Lung (tissue), 12 donors: Measurements from ENCODE around the gene COCH. TPM values are rescaled to one million over a fixed set of nuclear protein-coding genes. Genes with fewer than 3 reads are reported as not detected.

Experiments used
- ATAC-seq: fragments of 200-7000 bp; cut with Tn5 transposase; one replicate; pipeline ENCODE4 v1.9.1; 2020; ENCODE audit warnings: moderate number of reproducible peaks; ENCODE audit not compliant: insufficient read depth, low FRiP score
- DNase-seq, 3 donors: peaks; one replicate each; pipeline ENCODE4 v3.0.0-alpha.2; 2013 to 2017
- H3K27ac ChIP-seq, 2 donors: one replicate each; pipeline ENCODE4 v1.5.1; 2013; ENCODE audit warnings: mild to moderate bottlenecking in 2 of 2, moderate library complexity in 2 of 2, control low read depth in 1 of 2, inconsistent platforms in 1 of 2, low read depth in 1 of 2, low read length in 1 of 2
- H3K27me3 ChIP-seq, 3 donors: one replicate each; pipeline ENCODE4 v1.5.1; 2013; ENCODE audit warnings: low read length in 2 of 3; ENCODE audit not compliant: control insufficient read depth in 3 of 3, insufficient read depth in 3 of 3
- H3K36me3 ChIP-seq, 4 donors: one replicate each; pipeline ENCODE4 v1.5.1; 2013; ENCODE audit warnings: low read length in 4 of 4, mild to moderate bottlenecking in 1 of 4, moderate library complexity in 1 of 4; ENCODE audit not compliant: control insufficient read depth in 4 of 4, insufficient read depth in 4 of 4
- H3K4me1 ChIP-seq, 5 donors: one replicate each; pipeline ENCODE4 v1.5.1; 2013; ENCODE audit warnings: low read length in 5 of 5, mild to moderate bottlenecking in 2 of 5, moderate library complexity in 1 of 5; ENCODE audit not compliant: control insufficient read depth in 5 of 5, insufficient read depth in 5 of 5
- H3K4me3 ChIP-seq: one replicate; pipeline ENCODE4 v1.5.1; 2013; ENCODE audit warnings: mild to moderate bottlenecking, control low read depth, moderate library complexity
- H3K9ac ChIP-seq, 2 donors: one replicate each; pipeline ENCODE4 v1.5.1; 2013; ENCODE audit warnings: low read length in 2 of 2, control low read depth in 1 of 2; ENCODE audit not compliant: insufficient read depth in 1 of 2
- H3K9me3 ChIP-seq, 4 donors: one replicate each; pipeline ENCODE4 v1.5.1; 2013; ENCODE audit warnings: low read length in 3 of 4, mild to moderate bottlenecking in 1 of 4, moderate library complexity in 1 of 4; ENCODE audit not compliant: control insufficient read depth in 4 of 4, insufficient read depth in 3 of 4
- WGBS, 2 donors: extraction: QIAGEN DNeasy Blood & Tissue Kit; methylation state at CpG; one replicate each; pipeline ENCODE4 v1.1.7; 2013; 5-methylcytosine and 5-hydroxymethylcytosine counted together
- polyA plus RNA-seq, 2 donors: library from polyadenylated mRNA; stranded (reverse); fragments of 200-250 nt; gene quantifications; one replicate each; pipeline ENCODE4 v1.2.1, GENCODE V29; 2013
- total RNA-seq, 2 donors: library from RNA; depleted of rRNA in 1 of 2; stranded (reverse); fragments of >200 nt in 1 of 2; gene quantifications; one replicate each; pipeline ENCODE4 v1.2.1, GENCODE V29; 2014 to 2021
- TF ChIP-seq, protein P1 (sequence below): IDR thresholded peaks from 2 replicates; pipeline ENCODE4 v1.5.1; 2012; ENCODE audit warnings: mild to moderate bottlenecking; ENCODE audit errors: control extremely low read depth, extremely low read depth
- donor health status: control.
- donor health status: control.
- donor health status: Bipolar disorder and iron deficiency.
- donor health status: healthy.
- donor health status: DM: yes; HTN: yes; CAD: no.

The COCH gene
- total and polyA plus RNA-seq, 4 donors = 0.06 to 0.71 (median 0.31) TPM

DNA sequence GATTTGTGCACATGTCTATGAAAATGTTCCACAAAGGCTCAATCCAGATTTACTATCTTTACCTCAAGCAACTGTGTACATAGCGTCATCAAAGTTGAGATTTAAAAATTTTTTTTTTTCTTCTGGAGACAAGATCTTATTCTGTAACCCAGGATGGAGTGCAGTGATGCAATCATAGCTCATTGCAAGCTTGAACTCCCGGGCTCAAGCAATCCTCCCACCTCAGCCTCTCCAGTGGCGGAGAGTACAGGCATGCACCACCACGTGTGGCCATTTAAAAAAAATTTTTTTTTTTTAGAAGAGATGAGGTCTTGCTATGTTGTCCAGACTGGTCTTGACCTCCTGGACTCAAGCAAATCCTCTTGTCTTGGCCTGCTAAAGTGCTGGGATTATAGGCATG lies 2.3 kb downstream of the COCH start:
- ATAC-seq (no peak), DNase-seq (no peak)
- peaks cover 0 to 14% (median 0%) of the 10 kb centered on the region in 5 donors for H3K4me1 ChIP-seq
- H3K36me3 ChIP-seq = no peaks in the 10 kb centered on the region
- TF ChIP-seq, protein P1, sequence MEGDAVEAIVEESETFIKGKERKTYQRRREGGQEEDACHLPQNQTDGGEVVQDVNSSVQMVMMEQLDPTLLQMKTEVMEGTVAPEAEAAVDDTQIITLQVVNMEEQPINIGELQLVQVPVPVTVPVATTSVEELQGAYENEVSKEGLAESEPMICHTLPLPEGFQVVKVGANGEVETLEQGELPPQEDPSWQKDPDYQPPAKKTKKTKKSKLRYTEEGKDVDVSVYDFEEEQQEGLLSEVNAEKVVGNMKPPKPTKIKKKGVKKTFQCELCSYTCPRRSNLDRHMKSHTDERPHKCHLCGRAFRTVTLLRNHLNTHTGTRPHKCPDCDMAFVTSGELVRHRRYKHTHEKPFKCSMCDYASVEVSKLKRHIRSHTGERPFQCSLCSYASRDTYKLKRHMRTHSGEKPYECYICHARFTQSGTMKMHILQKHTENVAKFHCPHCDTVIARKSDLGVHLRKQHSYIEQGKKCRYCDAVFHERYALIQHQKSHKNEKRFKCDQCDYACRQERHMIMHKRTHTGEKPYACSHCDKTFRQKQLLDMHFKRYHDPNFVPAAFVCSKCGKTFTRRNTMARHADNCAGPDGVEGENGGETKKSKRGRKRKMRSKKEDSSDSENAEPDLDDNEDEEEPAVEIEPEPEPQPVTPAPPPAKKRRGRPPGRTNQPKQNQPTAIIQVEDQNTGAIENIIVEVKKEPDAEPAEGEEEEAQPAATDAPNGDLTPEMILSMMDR = no peak
- WGBS, 2 donors = 72 to 75% methylated on average over 4 of the region's 4 CpGs
- no peak overlapping the region for H3K4me3 ChIP-seq
- no peak overlapping the region for H3K9ac ChIP-seq
- no peaks in the 10 kb centered on the region for H3K9me3 ChIP-seq
- no peak overlapping the region for H3K27ac ChIP-seq
- peaks cover 0 to 51% (median 42%) of the 10 kb centered on the region in 3 donors for H3K27me3 ChIP-seq

DNA sequence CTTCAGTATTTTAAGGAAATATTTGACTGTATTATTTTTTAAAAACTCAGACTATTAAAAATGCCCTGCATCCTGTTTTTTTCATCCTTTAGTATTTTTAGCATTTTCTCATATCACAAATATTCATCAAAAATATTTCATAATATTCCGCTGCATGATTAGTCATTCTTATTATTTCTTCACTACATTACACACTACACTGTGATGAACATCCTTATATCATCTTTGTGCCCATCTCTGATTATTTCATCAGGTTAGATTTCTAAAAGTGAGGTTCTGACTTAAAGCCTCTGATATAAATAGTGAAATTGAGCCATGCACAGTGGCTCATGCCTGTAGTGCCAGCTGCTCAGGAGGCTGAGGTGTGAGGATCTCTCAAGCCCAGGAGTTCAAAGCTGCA lies 8.1 kb downstream of the COCH start:
- H3K4me3 ChIP-seq = no peak overlapping the region
- no peak overlapping the region for H3K27ac ChIP-seq
- peaks cover 0 to 7% (median 2%) of the 10 kb centered on the region in 3 donors for H3K27me3 ChIP-seq
- no peaks in the 10 kb centered on the region for H3K9me3 ChIP-seq
- WGBS, 2 donors = 21 to 77% methylated on average over 1 of the region's 1 CpG
- peaks cover 0 to 2% (median 1%) of the 10 kb centered on the region in 5 donors for H3K4me1 ChIP-seq
- H3K36me3 ChIP-seq = no peaks in the 10 kb centered on the region
- ATAC-seq (no peak), DNase-seq (no peak)
- TF ChIP-seq, protein P1 = no peak
- no peak overlapping the region for H3K9ac ChIP-seq

DNA sequence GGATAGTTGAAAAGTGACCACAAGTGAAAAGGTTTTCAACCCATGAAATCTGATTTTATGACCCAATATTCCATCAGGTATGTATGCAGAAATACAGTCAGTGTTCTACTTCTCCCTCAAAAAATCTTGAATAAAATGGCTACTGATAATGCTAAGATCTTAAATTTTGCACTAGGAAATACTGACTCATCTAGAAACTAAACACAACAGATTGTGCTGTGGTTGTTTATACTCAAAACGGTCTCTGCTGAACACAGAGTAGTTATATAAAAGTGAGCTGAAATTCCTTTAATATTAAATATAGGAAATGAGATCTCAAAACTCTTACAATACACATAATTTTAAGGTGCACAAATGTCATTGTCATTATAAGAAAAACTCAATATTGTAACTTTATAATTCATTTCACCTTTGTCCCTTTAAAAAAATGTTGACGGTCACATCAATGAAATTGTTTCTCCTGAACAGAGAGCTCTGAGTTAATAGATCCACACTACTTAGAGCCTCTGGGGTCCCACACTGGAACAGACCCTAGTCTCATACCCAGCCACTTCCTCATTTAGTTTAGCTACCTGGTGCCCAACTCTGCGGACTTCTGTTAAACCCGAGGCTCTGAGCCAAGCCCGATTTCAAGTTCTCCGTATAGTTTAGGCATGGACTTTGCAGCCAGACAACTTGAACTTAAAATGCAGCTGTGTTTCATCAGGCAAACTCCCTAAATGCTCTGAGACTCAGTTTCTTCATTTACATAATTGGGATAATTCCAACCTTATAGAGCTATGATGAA lies 9.3 kb downstream of the COCH start:
- no peak for ATAC-seq
- Histone ChIP-seq H3K4me1 (peaks cover 0 to 2% (median 1%) of the 10 kb centered on the region in 5 donors), H3K4me3 (no peak overlapping the region), H3K27ac (no peak overlapping the region), H3K27me3 (no peaks in the 10 kb centered on the region), H3K9ac (no peak overlapping the region), H3K36me3 (no peaks in the 10 kb centered on the region), H3K9me3 (no peaks in the 10 kb centered on the region)
- WGBS, 2 donors = 81 to 83% methylated on average over 6 of the region's 6 CpGs
- no peak for DNase-seq
- TF ChIP-seq, protein P1 = no peak
